NCI-H1436 (cell line): ENCODE measurements around the gene CCDC93.

Experiments
- DNase-seq: peaks from one replicate; lab custom pipeline; 2025; lab: John Stamatoyannopoulos, UW

CCDC93 gene

GRCh38 chr2:118013724-118014491 is at the start of gene CCDC93:
CCDC93 (minus strand) TSS chr2:118014070; CDS start chr2:118013995, 75 bp downstream.
- peak; percentile 78 for DNase-seq

DNA sequence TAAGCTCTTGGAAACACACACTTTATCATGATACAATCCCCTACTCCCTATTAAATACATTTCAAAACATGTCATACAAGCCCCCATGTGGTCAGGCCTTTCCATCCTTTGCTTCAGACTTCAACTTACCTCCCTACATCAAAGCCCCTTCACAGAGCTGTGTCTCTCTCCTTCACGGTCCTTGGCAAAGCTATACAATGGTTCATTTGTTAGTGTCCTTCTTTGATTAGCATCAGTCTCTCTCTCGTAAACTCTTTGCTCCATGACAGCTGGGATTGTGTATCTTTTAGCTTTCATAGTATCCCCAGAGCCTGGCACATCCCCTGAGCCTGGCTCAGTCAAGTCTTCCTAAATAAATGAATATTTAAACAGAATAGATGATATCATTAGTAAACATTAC is 48.8 kb upstream of the CCDC93 start:
- no peak for DNase-seq

GRCh38 chr2:118062048-118062447 is 48.2 kb upstream of the CCDC93 start:
- no peak for DNase-seq

DNA sequence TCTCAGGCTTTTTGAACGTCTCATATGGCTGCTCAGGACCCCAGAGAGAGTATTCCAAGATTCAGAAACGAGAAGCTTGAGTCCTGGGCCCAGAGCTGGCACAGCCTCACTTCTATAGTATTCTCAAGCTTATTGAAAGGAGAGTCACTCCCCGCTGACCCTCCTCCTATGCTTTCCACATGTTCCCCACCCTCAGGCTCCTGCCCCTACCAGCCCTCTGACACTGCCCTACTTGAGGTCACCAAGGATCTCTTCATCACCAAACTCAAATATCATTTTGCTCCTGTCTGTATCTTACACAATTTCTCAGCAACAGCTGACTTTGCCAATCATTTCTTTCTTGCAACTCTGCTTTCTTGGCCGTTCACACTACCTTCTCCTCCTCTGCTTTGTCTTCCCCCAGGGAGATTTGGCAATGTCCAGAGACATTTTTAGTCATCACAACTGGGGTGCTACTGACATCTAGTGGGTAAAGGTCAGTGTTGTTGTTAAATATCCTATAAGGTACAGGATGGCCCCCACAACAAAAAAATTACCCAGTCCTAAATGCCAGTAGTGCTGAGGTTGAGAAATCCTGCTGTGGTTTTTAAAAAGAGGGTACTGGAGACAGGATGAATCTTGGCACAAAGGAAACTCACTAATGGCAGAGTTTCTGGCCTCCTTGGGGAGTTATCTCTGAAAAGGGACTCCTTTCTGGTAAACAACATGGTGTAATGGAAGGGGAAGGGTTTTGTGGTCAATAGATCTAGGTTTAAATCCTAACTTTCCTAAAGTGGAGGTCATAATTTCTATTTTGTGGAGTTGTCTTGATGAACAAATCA is 47.5 kb upstream of the CCDC93 start:
- peak; percentile 6 for DNase-seq

GRCh38 chr2:118059919-118060478 is 46.1 kb upstream of the CCDC93 start:
- no peak for DNase-seq

DNA sequence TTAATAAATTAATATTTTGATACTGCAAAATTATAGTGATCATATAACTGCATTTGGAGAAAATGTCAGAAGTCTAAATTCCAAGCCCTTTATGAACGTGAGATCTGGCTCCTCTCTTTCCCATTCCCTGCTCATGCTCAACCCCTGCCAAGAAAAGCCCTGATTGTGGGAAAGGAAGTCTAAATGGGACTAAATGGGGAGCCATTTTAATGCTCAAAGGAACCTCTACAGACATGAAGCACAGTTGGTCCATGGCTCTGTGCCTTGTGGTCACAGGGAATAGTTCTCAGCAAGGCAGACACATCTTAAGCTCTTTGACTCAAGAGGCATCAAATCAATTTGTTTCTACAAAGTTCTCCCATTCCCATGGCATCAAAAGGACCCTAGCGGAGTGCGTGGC is 45.1 kb upstream of the CCDC93 start:
- DNase-seq = no peak

DNA sequence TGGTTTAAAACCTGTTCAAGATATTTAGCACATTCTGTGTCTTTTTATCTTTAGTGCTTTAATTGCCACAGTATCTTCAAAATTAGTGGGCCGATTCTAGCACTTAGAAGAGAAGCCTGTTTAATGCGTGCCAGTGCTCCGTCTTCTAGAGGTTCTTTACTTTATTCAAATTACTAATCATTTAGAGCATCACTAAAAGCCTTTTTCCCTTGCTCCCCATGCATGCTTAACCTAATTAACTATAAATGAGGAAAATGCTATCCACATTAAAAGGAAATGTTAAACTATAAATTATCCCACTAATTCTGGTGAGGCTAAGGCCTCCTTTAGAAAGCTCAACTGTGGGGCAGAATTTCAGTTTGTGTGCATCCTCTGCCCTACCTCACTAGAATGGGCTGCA is 42.9 kb upstream of the CCDC93 start:
- DNase-seq = no peak

GRCh38 chr2:118056165-118056534 is 42.3 kb upstream of the CCDC93 start:
- DNase-seq = no peak

GRCh38 chr2:118055512-118056164 is 41.8 kb upstream of the CCDC93 start:
- DNase-seq = no peak

DNA sequence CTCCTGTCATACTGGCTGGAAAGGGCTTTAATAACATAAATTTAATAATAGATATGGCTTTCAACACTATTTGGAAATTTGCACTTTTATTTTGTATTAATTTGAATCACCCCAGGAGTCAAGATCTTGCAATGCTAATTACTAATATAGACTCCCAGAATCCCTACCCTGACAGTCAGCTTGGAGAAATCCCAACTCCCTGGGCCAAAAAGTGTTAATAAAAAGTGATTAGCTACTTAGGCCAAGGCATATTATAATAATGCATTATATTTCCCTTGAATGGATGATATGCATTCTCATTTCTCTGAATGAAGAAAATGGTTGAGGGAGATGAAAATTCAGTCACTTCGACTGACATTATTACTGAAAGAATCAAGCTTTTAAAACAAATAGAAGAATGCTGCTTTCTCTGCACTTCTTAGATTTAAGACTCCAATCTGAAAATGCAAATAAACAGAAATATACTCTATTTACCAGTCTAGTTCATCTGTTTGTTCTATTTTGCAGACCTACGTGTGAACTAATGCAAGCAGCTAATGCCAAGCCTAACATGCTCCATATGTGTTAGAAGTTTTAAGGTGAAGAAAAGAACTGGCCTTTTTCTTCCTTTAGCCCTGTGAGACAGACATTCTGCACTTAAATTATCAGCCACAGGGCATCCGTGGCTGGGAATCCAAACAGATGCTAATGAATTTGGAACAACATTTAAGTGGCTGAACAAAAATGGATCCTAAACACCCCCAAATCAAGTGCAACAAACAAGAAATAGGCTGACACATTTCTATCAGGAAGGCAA is 40.5 kb upstream of the CCDC93 start:
- no peak for DNase-seq

DNA sequence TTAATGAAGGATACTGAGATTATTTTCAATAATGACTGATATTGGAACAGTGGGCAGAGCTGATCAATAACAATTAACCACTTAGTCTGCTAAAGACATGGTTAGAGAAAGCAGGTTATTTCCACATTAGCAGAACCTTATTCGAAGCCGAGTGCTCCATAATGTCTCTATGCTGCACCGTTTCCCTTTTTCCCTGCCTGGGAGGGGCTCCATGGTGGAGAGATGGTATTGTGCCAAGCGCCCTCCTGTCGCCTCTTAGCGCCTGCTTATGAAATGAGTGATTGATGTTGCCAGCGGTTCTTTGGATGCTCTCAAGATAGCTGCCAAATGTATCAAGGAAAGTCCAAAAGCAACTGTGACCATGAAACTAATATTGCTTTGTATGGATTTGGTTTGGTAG is 39.8 kb upstream of the CCDC93 start:
- no peak for DNase-seq

GRCh38 chr2:118052474-118052873 is 38.6 kb upstream of the CCDC93 start:
- DNase-seq = no peak

DNA sequence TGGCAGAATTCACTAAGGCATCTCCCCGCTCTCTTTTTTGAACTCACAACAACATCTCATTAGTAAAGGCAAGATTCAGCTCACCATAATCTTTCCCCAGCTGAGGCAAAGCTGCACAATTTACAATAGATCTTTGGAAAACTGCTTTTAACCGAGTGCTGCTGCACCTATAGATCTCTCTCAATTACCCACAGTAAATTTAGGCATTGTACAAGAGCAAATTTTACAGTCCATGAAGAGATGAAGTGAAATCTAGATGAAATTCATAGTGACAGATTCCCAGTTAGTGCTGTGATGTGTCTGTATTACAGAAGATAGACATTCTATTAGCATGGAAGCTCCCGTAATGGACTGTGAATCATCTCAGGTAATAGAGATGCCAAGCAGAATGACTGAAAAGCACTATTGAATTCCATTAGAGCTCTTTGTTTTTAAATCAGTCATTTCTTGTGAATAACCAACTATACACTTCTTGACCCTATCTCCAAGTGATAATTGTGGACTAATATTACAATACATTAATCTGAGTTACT is 38.0 kb upstream of the CCDC93 start:
- no peak for DNase-seq

- no peak for DNase-seq
Observed at GRCh38 chr2:118050974-118051373, 37.1 kb upstream of the CCDC93 start.

GRCh38 chr2:118050386-118050785 is 36.5 kb upstream of the CCDC93 start:
- no peak for DNase-seq

- DNase-seq = no peak
Observed at GRCh38 chr2:118049816-118050140, 35.9 kb upstream of the CCDC93 start.

GRCh38 chr2:118049140-118049815 is 35.4 kb upstream of the CCDC93 start:
- no peak for DNase-seq

DNA sequence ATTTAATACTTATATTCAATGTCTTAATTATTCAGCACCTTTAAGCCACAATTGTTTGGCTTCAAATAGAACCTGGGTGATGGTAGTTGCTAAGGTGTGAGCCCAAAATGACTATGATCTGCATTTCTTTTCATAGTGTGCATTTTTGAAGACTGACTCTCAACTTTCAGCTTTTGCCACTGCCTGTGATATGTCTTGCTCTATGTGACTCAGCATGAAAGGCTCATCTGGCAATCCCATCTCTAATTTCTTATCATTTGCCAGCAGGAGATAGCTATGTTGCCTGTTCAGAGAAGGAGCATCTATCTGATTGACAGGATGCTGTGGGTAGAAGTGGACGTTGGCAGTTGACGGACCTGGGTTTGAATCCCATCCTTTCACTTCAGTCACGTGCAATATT is 34.5 kb upstream of the CCDC93 start:
- no peak for DNase-seq

DNA sequence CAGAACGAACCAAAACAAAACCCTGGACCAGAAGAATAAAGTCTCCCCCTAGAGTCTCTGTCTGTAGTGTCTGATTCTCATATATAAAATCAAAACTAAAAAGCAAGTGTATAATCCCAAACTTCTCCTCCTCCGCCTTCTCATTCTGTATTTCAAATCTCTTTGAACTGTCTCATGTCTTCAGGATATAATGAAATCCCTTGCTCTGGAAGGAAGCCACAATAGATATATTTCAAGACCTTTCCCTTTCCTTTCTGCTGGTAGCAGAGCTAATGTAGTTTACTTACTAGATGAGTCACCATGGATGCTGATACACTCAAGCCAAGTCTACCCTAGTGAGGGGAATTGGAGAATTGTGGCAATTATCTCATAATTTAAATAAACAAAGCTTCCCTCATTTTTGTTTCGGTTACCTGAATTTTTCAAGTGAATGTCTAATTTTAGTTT is 33.5 kb upstream of the CCDC93 start:
- DNase-seq = no peak

- DNase-seq = peak; percentile 30
Observed at GRCh38 chr2:118046634-118047210, 32.9 kb upstream of the CCDC93 start.

DNA sequence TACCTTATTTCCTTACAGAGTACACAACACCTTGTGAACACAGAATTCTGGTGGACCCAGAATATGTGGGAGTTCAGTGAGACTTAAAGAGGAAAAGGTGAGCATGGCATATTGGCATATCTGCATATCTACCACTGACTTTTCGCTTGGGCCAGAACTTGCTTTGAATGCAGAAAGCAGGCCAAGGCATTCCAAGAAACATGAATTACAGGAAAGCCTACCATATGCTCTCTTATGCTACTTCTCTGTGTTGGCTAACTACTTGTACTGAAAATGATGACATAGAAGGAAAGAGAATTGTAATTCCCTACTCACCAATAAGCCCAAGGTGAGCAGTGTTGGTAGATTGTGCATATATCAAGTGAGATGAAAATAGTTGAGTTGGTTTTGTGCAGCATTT is 31.4 kb upstream of the CCDC93 start:
- no peak for DNase-seq
